Activated CD8-positive, alpha-beta memory T cell treated with anti-CD3 and anti-CD28 coated beads for 36 hours (primary cell): Measurements from ENCODE around the gene KCNF1. TPM values are rescaled to one million over a fixed set of nuclear protein-coding genes. Genes with fewer than 3 reads are reported as not detected.

Experiments
- CTCF ChIA-PET: fragments of 350-600 bp; sonication (Branson Sonifier 250); formaldehyde crosslinking; loops from one replicate; lab custom pipeline; 2021; ENCODE audit warnings: antibody characterized with exemption; lab: Charles Lee
- POLR2A ChIA-PET: fragments of 350-600 bp; sonication (Branson Sonifier 250); formaldehyde crosslinking; loops from one replicate; lab custom pipeline; 2021; ENCODE audit warnings: antibody characterized with exemption; lab: Charles Lee
- total RNA-seq, 2 experiments: library from RNA; stranded (reverse); gene quantifications; one replicate each; pipeline ENCODE4 v1.2.3, GENCODE V29; 2021

The KCNF1 gene
- total RNA-seq, 2 experiments from 2014 or later, result not detected

DNA sequence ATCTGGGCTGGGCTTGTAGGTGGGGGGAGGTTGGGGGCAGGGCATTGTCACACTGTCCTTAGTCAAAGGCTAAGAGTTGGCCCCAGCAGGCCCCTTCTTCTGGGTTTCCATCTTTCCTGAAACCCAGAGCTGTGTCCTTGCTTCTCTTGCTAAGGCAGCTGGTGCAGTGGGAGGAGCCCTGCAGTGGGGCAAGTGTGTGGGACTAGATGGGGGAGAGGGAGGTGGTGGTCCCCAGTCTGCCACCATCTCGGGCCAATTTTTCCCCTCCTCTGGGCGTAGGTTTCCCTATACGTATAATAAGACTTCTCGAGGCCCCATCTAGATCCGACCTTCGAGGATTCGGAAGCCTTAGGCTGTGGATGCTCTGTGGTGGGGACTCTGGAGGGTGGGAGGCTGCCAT lies 3.5 kb downstream of the KCNF1 start:
- ChIA-PET CTCF (no interaction called here), POLR2A (no interaction called here)

DNA sequence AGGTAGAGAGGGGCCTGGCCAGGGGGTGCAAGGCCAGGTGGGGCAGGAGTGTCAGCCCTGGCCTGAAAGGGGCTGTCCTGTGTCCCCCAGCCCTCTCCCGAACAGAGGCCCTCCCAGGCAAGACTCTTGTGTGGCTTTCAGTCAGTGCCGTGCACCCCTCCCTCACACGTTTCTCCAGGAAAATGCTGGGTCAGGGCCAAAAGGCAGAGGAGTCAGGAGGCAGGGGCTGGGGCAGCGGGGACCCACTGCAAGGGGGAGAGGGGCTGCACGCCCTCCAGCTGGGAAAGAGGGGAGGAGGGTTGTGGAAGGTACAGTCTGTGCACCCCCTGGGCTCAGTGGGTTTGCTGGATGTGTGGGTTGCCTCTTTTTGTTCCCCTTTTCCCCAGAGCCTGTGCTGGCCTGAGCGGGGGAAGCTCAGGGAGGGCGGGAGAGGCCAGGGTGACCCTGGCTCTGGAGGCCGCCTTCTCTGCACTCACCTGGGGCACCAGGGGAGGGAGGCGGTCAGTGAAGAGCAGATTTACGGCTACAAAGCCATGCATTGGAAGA lies 4.1 kb downstream of the KCNF1 start:
- POLR2A ChIA-PET, result no interaction called here
- CTCF ChIA-PET, result no interaction called here

DNA sequence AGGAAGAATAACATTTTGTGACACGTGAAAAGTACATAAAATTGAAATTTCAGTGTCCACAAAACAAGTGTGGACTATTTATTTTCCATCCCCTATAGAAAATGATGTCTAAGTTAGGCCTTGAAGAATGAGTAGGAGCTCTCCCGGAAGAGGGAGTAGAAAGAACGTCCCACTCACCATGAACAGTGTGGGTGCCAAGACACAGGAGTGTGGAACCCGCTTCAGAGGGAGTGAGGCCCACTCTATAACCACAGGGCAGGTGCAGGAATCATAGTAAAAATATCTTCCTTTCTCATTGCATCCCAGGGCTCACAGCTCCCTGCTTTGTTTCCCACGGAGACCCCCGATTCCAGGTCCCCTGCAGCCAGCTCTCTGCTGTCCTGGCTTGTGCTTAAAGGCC lies 5.2 kb downstream of the KCNF1 start:
- CTCF ChIA-PET, result no interaction called here

DNA sequence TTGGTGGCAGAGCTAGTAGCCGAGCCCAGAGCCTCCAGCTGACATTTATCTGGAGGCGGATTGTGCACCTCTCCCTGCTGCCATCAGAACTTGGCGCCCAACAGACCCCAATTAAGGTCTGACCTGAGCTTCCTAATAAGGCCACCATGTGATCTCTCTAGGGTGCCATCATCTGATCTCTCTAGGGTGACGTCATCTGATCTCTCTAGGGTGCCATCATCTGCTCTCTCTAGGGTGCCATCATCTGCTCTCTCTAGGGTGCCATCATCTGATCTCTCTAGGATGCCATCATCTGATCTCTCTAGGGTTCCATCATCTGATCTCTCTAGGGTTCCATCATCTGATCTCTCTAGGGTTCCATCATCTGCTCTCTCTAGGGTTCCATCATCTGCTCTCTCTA lies 6.2 kb downstream of the KCNF1 start:
- ChIA-PET POLR2A (no interaction called here), CTCF (no interaction called here)

More for the DNA sequence above, 5.2 kb downstream of the KCNF1 start:
- POLR2A ChIA-PET, result no interaction called here

DNA sequence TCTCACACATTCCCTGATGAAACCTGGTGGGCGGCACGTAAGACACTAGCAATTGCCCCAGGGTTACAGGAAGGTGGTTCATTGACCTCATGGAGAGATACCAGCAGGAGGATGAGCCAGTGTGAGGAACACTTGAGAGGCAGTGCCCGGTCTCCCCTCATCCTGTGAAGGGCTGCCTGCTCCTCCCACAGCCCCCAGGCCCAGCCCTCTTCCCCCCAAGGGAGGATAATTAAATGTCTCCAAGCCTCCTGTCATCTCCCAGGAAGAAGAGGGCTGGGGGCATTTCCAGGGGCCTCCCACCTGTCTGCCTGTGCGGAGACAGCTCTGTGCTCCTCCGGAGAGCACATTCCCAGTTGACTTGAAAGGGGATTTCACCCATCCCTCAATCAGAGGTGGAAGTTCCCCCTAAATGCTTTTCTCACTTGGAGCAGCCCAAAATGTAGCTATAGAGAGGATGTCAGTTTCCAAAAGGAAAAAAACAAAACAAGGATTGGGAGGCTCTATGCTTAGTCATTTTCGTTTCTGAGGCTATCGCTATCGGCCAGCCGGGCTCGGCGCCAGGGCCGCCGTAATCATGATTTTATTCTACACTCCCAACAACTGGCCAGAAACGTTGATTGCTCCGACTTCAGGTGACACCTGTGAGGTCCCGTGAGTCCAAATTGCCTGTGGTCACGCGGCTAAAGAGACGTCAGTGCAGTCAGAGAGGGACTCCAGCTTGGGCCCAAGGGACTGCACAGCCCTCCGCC lies 7.1 kb downstream of the KCNF1 start:
- POLR2A ChIA-PET, result no interaction called here
- CTCF ChIA-PET, result no interaction called here

DNA sequence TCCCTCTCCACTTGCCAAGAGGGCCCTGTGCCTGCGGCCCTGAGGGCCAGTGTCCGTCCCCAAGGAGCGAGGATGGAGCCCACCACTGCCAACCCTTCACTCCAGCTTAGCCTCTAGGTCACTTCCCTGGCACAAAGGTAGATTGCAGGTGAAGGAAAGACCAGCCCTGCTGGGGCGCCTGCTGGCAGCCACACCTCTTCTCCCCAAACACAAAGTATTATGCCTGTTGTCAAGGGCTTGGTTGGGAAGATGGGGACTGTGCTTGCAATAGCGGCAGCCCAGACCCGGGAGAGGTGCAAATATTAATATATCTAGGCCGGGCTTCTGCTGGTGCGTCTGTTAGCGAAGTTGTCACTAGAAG lies 7.7 kb downstream of the KCNF1 start:
- CTCF ChIA-PET, result no interaction called here

DNA sequence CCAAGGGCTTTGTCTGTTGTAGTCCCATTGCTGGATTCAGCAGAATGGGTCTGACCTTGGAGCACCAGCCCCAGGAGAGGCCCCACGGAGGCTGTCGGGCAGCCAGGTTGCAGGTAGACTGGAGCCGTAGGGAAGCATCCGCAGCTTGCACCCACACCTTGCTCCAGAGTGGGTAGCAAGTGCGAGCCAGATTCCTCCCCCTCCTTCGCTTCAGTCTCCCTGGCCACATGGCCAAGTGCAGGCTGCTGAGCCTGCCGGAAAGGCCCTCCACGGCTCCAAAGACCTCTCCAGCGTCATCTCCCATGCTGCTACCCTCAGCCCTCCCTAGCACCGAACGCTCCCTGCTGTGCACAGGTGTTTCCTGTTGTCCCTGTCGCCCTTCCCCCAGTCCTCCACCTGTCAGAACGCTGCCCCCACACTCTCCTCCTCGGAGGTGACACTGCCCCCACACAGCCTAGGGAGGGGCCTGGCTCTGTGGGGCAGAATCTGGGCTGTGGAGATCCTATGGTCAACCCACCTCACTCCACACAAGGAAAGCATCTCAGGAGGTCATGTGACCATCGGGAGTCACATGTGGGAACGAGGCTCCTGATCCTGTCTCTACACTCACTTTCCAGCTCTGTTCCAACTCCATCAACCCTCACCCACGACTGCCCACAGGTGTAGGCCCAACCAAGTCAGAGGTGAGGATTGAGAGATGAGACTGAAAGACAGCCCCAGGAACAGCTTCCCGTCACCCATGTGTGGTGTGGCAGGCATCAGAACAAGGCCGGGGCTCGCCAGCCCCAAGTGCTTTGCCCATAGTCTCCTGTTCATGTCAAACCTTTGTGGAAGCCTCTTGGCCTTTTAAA lies 8.3 kb downstream of the KCNF1 start:
- ChIA-PET POLR2A (no interaction called here), CTCF (interaction anchor here (1.4 kb wide), 1 partner anchor 88 kb away, joined by 5 read pairs; no protein-coding TSS in a partner anchor)

More for the DNA sequence above, 7.7 kb downstream of the KCNF1 start:
- POLR2A ChIA-PET, result no interaction called here

DNA sequence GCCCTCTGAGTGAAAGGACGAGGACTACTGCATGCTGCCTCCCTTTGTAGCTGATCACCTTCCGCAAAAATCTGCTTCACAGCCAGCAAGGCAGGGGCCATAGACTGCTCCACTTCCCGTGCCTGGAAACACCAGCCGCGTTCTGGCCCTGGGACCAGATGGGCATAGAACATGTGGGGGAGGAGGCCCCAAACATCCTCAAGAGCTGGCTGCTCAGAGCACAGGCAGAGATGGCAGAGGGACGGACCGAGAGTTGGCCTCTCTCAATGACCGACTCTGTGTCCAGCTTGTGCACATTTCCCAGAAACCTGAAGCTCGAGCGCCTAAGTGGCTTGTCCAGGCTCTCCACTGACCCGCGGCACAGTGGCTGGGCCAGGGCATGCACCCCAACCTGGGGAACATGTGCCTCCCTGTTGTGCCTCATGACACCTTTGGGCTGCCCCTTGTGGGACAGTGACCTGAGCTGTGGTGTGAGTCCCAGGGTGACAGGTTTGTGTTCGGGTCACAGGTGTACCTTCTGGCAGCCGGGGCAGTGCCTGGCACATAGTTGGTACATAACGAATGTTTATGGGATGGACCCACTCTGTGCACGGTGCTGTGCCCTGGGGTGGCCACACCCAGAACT lies 9.1 kb downstream of the KCNF1 start:
- ChIA-PET CTCF (interaction anchor here (1.4 kb wide), 1 partner anchor 89 kb away, joined by 5 read pairs; no protein-coding TSS in a partner anchor), POLR2A (no interaction called here)

DNA sequence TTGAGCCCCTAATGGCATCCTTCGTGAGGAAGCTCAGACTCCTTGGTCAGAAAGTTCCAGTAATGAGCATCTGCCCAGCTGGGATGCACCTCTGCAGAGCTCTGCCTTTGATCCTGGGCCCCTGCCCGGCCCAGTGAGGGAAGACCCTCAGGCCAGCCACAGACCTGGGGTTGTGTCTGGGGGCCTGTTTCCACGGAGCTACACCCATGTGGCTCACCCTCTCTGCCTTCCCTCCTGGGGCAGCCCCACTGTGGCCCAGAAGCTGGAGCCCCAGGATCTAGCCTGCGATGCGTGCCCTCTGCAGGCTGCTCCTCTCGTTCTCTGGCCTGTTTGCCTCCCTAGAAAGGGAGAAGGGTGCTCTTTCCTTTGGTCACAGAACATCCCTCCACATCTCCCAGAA lies 9.8 kb downstream of the KCNF1 start:
- ChIA-PET POLR2A (no interaction called here), CTCF (interaction anchor here (1.4 kb wide), 1 partner anchor 89 kb away, joined by 5 read pairs; no protein-coding TSS in a partner anchor)

DNA sequence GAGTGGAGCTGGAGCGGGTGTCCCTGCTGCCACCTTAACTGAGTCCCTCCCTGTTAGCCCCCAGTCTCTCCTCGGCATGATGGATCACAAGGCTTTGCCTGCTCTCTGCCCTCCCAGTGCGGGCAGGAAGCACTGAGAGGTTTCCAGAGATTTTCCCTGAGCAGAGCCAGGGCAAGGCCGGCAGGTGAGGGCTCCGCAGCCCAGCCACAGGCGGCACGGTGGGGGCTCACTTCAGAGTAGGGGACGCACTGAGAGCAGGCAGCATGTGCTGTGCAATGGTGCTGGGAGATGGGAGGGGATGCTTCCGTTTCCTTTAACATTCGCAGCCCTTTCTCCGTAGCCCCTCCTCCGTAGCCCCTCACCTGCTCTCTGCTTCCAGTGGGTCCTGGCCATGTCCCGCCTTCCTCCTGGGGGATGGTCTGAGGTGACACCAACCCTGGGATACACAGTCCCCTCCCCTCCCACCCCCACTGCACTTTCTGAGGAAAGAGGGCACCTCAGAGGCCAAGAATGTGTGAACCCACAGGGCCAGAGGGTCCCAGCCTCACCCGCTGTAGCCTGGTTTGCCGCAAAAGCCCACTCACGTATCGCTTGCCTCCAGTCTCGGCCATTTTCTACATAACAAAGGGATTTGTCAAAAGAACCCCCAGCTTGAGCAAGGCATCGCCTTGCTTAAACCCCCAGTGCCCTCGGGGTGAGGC lies 10.7 kb downstream of the KCNF1 start:
- ChIA-PET CTCF (no interaction called here), POLR2A (no interaction called here)

DNA sequence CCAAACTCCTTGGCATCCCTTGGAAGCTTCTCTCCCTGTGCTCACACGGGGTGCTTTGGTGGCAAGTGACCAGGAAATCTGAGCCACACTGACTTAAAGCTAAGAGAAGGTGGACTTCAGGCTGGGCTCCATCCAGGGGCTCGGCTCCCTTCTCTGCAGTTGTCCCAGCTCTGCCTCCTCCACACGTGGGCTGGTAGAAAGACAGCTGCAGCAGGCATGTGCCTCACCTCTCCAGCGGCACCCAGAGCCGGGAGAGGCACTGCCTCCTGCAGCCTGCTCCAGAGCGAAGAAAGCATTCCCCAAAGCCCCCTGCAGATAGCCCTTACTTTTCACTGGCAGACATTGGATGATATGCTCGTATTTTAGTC lies 11.3 kb downstream of the KCNF1 start:
- ChIA-PET CTCF (no interaction called here), POLR2A (no interaction called here)

DNA sequence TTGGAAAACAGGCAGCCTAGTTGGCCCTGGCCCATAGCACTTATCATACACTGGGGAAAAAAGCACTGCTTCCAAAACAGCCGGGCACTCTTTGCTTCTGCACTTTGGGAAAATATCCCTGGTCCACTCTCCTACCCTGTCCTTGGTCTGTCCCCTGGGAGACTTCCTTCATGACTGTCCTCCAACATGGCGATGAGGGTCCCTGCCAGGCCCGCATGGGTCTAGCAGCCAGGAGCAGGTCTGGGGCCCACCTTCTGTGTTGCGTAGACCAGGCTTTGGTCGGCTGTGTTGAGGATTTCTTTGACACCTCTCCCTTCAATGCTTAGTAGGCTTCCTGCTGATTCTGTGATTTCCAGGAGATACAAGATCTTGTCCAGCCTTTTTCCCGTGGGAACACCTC lies 12.2 kb downstream of the KCNF1 start:
- POLR2A ChIA-PET, result no interaction called here
- CTCF ChIA-PET, result no interaction called here

DNA sequence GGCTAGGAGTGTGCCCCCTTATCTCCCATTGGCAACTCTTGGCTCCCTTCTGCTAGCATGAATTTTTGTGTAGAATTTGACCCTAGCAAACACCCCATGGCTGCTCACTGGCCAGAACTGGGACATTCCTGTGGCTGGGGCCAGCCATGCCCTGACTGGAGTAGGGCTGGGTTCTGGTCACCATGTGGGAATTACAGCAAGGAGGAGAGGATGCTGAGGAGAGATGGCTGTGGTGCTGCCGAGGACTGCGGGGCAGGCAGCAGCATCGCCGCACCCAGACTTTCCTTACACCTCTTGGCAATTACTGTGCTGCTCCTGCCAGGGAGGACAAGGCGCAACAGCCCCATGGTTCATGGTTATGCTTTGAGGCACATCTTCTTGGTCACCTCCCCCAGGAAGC lies 12.7 kb downstream of the KCNF1 start:
- ChIA-PET POLR2A (no interaction called here), CTCF (no interaction called here)

DNA sequence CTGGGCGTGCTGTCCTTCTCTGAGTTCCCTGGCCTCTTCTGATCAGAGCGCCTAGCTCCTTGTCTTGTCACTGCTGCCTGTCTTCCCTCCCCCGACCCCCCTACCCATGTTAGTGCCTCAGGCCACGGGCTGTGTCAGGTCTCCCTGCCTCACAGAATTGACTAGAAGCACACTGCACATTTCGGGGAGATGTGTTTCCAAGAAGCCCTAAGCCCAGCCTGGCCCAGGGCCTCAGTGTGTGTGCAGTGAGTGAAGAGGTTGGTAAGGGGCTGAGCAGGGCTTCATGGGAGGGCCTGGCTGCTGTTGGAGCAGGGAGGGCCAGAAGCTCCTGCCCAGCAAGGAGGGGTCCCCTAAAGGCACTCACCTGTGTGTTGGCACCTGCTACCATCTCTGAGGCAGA lies 13.1 kb downstream of the KCNF1 start:
- CTCF ChIA-PET, result no interaction called here
- POLR2A ChIA-PET, result no interaction called here

DNA sequence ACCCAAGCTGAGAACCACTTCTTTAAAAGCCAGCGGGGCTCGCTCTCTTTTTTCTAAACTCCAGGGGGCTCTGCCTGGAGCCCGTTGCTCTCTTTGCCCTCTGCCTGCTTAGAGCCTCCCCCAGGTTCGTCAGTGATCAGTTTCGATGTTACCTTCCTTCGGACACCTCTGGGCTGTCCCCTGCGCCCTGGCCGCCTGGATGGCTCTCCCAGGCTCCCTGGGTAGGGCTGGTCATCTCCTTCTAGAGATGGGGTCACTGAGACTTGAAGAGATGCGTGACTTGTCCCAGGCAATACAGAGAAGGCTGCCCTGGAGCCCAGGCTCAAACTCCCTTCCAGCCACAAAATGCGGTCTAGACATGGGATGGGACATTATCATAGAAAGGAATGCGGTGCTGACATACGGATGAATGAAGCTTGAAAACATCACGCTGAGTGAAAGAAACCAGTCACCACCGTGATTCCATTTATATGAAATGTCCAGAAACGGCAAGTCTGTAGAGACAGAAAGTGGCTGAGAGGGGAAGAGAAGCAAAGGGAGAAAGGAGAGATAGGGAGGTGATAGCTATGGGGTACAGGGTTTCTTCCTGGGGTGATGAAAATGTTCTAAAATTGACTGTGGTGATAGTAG lies 14.6 kb downstream of the KCNF1 start:
- ChIA-PET CTCF (no interaction called here), POLR2A (no interaction called here)

DNA sequence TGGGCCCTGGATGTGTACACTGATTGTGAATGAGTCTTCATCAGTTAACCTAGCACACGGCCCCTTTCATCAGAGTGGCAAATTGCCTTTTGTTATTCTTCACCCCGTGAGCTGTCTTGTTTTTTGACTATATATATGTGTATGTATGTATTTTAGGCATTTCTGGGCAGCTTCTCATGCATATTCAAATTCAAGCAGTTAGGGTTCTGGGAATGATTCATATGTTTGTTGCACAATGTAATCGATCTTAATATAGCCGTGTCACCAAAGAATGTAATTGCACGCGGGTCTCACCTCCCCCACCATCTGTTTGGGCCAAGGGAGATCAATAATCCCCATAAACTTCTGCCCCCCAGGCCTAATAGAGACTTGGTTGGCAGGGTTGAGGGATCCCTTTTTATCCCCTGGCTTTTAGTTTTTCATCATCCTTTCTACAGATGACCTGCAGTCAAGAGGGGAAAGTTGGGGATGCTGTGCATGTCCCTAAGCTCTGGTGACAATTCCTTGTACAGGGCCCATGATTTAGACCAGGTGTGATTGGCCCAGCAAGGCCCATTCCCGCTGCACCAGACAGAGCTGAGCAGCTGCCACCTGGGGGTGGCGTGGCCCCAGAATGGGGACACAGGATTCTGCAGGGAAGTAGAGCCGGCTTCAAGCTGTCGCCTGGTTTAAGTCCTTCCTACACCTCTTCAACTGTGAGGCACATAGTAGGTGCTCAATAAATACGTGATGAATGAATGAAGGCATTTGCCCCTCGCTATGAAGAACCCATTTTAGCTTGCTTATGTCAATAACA lies 19.2 kb downstream of the KCNF1 start:
- CTCF ChIA-PET, result no interaction called here
- POLR2A ChIA-PET, result no interaction called here

DNA sequence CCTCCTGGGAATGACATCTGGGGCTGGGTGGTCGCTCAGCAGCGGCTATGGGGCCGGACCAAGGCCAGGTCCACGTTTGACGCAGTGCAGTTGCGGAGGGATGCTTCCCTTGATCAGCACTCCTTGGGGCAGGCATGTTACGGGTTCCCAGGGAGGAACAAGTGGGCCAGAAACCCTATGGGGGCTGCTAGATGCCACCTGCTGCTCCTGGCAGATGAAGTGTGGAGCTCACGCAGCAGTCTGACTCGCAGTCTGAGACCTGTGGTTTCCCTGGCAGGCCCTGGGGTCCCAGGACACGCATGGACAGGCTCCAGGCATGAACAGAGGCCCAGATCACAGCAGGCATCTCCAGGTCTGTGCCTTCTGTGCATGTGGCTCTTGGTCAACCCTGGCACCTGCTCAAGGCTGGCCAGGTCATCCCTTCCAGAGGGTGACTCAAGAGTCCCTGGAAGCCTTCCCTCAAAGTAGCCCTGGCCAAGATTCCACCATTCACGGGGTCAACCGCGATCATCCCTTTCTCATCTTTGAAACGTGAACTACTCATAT lies 20.0 kb downstream of the KCNF1 start:
- CTCF ChIA-PET, result no interaction called here
- POLR2A ChIA-PET, result no interaction called here
